Measurements from ENCODE around the gene KHNYN.

KHNYN gene

GRCh38 chr14:24399999-24400718 lies 29.6 kb upstream of the KHNYN start:
- Histone ChIP-seq H3K27ac (no peak overlapping the region), H3K4me1 (ENCODE audit: low read depth, poor library complexity, severe bottlenecking) (no peaks in the 10 kb centered on the region), H3K27me3 (ENCODE audit: insufficient read depth, low read depth) (no peaks in the 10 kb centered on the region), H3K4me2 (no peak overlapping the region), H2AFZ (ENCODE audit: low read depth) (no peak overlapping the region), H3K9ac (no peak overlapping the region), H3K79me2 (ENCODE audit: insufficient read depth, low read depth) (no peaks in the 10 kb centered on the region), H3K36me3 (ENCODE audit: insufficient read depth) (no peaks in the 10 kb centered on the region), H4K20me1 (ENCODE audit: insufficient read depth) (no peaks in the 10 kb centered on the region), H3K4me3 (IDR thresholded peaks at IDR 0.05; ENCODE audit: insufficient read depth, low read depth, low read length) (no peak overlapping the region)
- no peak for TF ChIP-seq CTCF (conservative IDR thresholded peaks at IDR 0.05; ENCODE audit: low read depth, low read length)

- Histone ChIP-seq H4K20me1 (ENCODE audit: insufficient read depth) (no peaks in the 10 kb centered on the region), H3K27ac (no peak overlapping the region), H3K27me3 (ENCODE audit: insufficient read depth, low read depth) (no peaks in the 10 kb centered on the region), H3K4me3 (IDR thresholded peaks at IDR 0.05; ENCODE audit: insufficient read depth, low read depth, low read length) (no peak overlapping the region), H3K4me2 (no peak overlapping the region), H3K9ac (no peak overlapping the region), H3K36me3 (ENCODE audit: insufficient read depth) (no peaks in the 10 kb centered on the region), H3K79me2 (ENCODE audit: insufficient read depth, low read depth) (no peaks in the 10 kb centered on the region), H2AFZ (ENCODE audit: low read depth) (no peak overlapping the region), H3K4me1 (ENCODE audit: low read depth, poor library complexity, severe bottlenecking) (no peaks in the 10 kb centered on the region)
- TF ChIP-seq CTCF (conservative IDR thresholded peaks at IDR 0.05; ENCODE audit: low read depth, low read length), result no peak
Observed at GRCh38 chr14:24401810-24402702, 27.7 kb upstream of the KHNYN start.

- Histone ChIP-seq H3K9ac (no peak overlapping the region), H3K36me3 (ENCODE audit: insufficient read depth) (no peaks in the 10 kb centered on the region), H2AFZ (ENCODE audit: low read depth) (no peak overlapping the region), H4K20me1 (ENCODE audit: insufficient read depth) (no peaks in the 10 kb centered on the region), H3K4me3 (IDR thresholded peaks at IDR 0.05; ENCODE audit: insufficient read depth, low read depth, low read length) (no peak overlapping the region), H3K27me3 (ENCODE audit: insufficient read depth, low read depth) (no peaks in the 10 kb centered on the region), H3K4me2 (no peak overlapping the region), H3K79me2 (ENCODE audit: insufficient read depth, low read depth) (no peaks in the 10 kb centered on the region), H3K4me1 (ENCODE audit: low read depth, poor library complexity, severe bottlenecking) (no peaks in the 10 kb centered on the region), H3K27ac (no peak overlapping the region)
- no peak for TF ChIP-seq CTCF (conservative IDR thresholded peaks at IDR 0.05; ENCODE audit: low read depth, low read length)
Observed at GRCh38 chr14:24403294-24403998, 26.3 kb upstream of the KHNYN start.

GRCh38 chr14:24404814-24405213 lies 24.9 kb upstream of the KHNYN start:
- Histone ChIP-seq H3K27ac (no peak overlapping the region), H4K20me1 (ENCODE audit: insufficient read depth) (no peaks in the 10 kb centered on the region), H3K4me3 (IDR thresholded peaks at IDR 0.05; ENCODE audit: insufficient read depth, low read depth, low read length) (no peak overlapping the region), H3K27me3 (ENCODE audit: insufficient read depth, low read depth) (no peaks in the 10 kb centered on the region), H3K4me1 (ENCODE audit: low read depth, poor library complexity, severe bottlenecking) (no peaks in the 10 kb centered on the region), H3K9ac (no peak overlapping the region), H2AFZ (ENCODE audit: low read depth) (no peak overlapping the region), H3K79me2 (ENCODE audit: insufficient read depth, low read depth) (no peaks in the 10 kb centered on the region), H3K4me2 (no peak overlapping the region), H3K36me3 (ENCODE audit: insufficient read depth) (no peaks in the 10 kb centered on the region)
- no peak for TF ChIP-seq CTCF (conservative IDR thresholded peaks at IDR 0.05; ENCODE audit: low read depth, low read length)

Data from KMS-11 (cell line).